Endometrium (tissue), 2 donors: ENCODE results near the gene ATF7.

Source experiments
- FAIRE-seq: peaks from 2 replicates; lab custom pipeline; 2012; peaks lifted over from hg19 to GRCh38; lab: Jason Lieb, UNC
- donor health status: control.
- donor health status: control.

The ATF7 gene

GRCh38 chr12:53500142-53500775, 125.9 kb downstream of the ATF7 start:
- no peak for FAIRE-seq

- no peak for FAIRE-seq
These were observed 126.7 kb downstream of the ATF7 start, which contains the start of gene MAP3K12 for GRCh38 chr12:53499266-53500141. Gene MAP3K12, minus strand, starts transcription at chr12:53499458. Its CDS starts 12,067 bp downstream, at chr12:53487391.

- FAIRE-seq: no peak
These were observed 127.9 kb downstream of the ATF7 start for GRCh38 chr12:53498235-53498630.

- no peak for FAIRE-seq
These were observed 128.7 kb downstream of the ATF7 start for GRCh38 chr12:53497461-53497860.

GRCh38 chr12:53496752-53497032, 129.5 kb downstream of the ATF7 start:
- no peak for FAIRE-seq

- FAIRE-seq: peak; percentile 53
These were observed 130.1 kb downstream of the ATF7 start for GRCh38 chr12:53495903-53496751.

- FAIRE-seq: no peak
These were observed 132.4 kb downstream of the ATF7 start for GRCh38 chr12:53493610-53494391.

GRCh38 chr12:53492830-53493609, 133.2 kb downstream of the ATF7 start:
- no peak for FAIRE-seq

GRCh38 chr12:53492188-53492587, 134.0 kb downstream of the ATF7 start:
- FAIRE-seq: no peak

- FAIRE-seq: no peak
These were observed 136.8 kb downstream of the ATF7 start for GRCh38 chr12:53489242-53489864.

GRCh38 chr12:53486736-53487487, 139.3 kb downstream of the ATF7 start:
- FAIRE-seq: no peak

GRCh38 chr12:53485955-53486735, 140.0 kb downstream of the ATF7 start:
- no peak for FAIRE-seq

- no peak for FAIRE-seq
These were observed 141.3 kb downstream of the ATF7 start for GRCh38 chr12:53484686-53485575.

GRCh38 chr12:53483979-53484377, 142.2 kb downstream of the ATF7 start:
- FAIRE-seq: no peak

- FAIRE-seq: no peak
These were observed 142.8 kb downstream of the ATF7 start for GRCh38 chr12:53483225-53483978.

GRCh38 chr12:53482626-53483168, 143.5 kb downstream of the ATF7 start:
- FAIRE-seq: no peak
